DND-41 (cell line): ENCODE measurements around the gene AP3S1.

Experiments
- EZH2 ChIP-seq: IDR thresholded peaks from 3 replicates; pipeline ENCODE4 v1.6.1; 2012; ENCODE audit warnings: borderline replicate concordance, low read depth, mild to moderate bottlenecking, moderate library complexity, low read length, inconsistent platforms; ENCODE audit not compliant: severe bottlenecking
- TF ChIP-seq, protein P1 (sequence below): IDR thresholded peaks from 2 replicates; pipeline ENCODE4 v1.5.1; 2012; ENCODE audit warnings: borderline replicate concordance, low read length, moderate library complexity, mild to moderate bottlenecking; ENCODE audit not compliant: poor library complexity, severe bottlenecking; ENCODE audit errors: extremely low read depth

DNA sequence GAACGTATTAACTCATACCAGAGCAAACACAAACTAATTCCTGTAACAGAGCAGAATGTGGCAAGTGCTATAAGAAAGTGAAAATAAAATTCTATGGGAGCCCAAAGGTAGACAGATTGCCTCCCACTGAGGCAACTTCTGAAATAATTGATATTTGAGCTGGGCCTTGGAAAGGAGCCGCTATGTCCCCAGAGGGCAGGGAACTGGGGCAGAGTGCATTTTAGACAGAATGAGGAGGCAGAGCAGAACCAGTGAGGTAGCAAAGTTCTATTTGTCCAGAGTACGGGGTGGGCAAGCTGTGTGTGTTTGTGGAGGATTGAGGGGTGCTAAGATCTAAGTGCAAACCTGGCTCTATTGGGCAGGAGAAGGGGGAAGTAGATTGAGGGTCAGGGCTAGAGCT is 45.1 kb upstream of the AP3S1 start:
- TF ChIP-seq, protein P1, sequence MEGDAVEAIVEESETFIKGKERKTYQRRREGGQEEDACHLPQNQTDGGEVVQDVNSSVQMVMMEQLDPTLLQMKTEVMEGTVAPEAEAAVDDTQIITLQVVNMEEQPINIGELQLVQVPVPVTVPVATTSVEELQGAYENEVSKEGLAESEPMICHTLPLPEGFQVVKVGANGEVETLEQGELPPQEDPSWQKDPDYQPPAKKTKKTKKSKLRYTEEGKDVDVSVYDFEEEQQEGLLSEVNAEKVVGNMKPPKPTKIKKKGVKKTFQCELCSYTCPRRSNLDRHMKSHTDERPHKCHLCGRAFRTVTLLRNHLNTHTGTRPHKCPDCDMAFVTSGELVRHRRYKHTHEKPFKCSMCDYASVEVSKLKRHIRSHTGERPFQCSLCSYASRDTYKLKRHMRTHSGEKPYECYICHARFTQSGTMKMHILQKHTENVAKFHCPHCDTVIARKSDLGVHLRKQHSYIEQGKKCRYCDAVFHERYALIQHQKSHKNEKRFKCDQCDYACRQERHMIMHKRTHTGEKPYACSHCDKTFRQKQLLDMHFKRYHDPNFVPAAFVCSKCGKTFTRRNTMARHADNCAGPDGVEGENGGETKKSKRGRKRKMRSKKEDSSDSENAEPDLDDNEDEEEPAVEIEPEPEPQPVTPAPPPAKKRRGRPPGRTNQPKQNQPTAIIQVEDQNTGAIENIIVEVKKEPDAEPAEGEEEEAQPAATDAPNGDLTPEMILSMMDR, result no peak
- no peak for TF ChIP-seq EZH2
